GM21786 (cell line): ENCODE data around the gene KRR1.
A peak's percentile ranks its signal among the peaks of the same experiment; 100 is the strongest.
"Not testable (repeated sequence)": the region's sequence is repeated elsewhere in the genome, so short reads cannot be mapped to it uniquely, and the experiment has no call there.

Experiments
- ATAC-seq: cut with Tn5 transposase; IDR thresholded peaks from one replicate; pipeline ENCODE4 v1.9.1; 2021; ENCODE audit not compliant: unreplicated experiment

Gene KRR1

GRCh38 chr12:75526655-75527511, 15.5 kb upstream of the KRR1 start:
- ATAC-seq, result peak; percentile 97

- ATAC-seq, result no peak
Measured at GRCh38 chr12:75525263-75525662, 13.9 kb upstream of the KRR1 start.

- ATAC-seq, result not testable (repeated sequence)
Measured at GRCh38 chr12:75522124-75522523, 10.7 kb upstream of the KRR1 start.

- ATAC-seq, result not testable (repeated sequence)
Measured at GRCh38 chr12:75521224-75521623, 9.8 kb upstream of the KRR1 start.

- no peak for ATAC-seq
Measured at GRCh38 chr12:75509621-75510020, 1.8 kb downstream of the KRR1 start.

GRCh38 chr12:75508159-75508558, 3.2 kb downstream of the KRR1 start:
- ATAC-seq, result no peak

- no peak for ATAC-seq
Measured at GRCh38 chr12:75507086-75507485, 4.3 kb downstream of the KRR1 start.

GRCh38 chr12:75505706-75506312, 5.6 kb downstream of the KRR1 start:
- no peak for ATAC-seq

GRCh38 chr12:75503866-75504265, 7.5 kb downstream of the KRR1 start:
- no peak for ATAC-seq

- ATAC-seq, result no peak
Measured at GRCh38 chr12:75503459-75503858, 8.0 kb downstream of the KRR1 start.

- no peak for ATAC-seq
Measured at GRCh38 chr12:75491169-75491568, 20.2 kb downstream of the KRR1 start.

- ATAC-seq, result peak; percentile 69
Measured at GRCh38 chr12:75489613-75490210, 21.7 kb downstream of the KRR1 start.

- no peak for ATAC-seq
Measured at GRCh38 chr12:75489187-75489586, 22.2 kb downstream of the KRR1 start.

- no peak for ATAC-seq
Measured at GRCh38 chr12:75488553-75488952, 22.9 kb downstream of the KRR1 start.

GRCh38 chr12:75487308-75487707, 24.1 kb downstream of the KRR1 start:
- no peak for ATAC-seq

GRCh38 chr12:75484450-75484849, 27.0 kb downstream of the KRR1 start:
- not testable (repeated sequence) for ATAC-seq

GRCh38 chr12:75483431-75483830, 28.0 kb downstream of the KRR1 start:
- ATAC-seq, result no peak

GRCh38 chr12:75482646-75483045, 28.8 kb downstream of the KRR1 start:
- ATAC-seq, result no peak

- ATAC-seq, result no peak
Measured at GRCh38 chr12:75481774-75482173, 29.6 kb downstream of the KRR1 start.

- peak; percentile 10 for ATAC-seq
Measured at GRCh38 chr12:75481013-75481705, 30.2 kb downstream of the KRR1 start.

- ATAC-seq, result peak; percentile 87
Measured at GRCh38 chr12:75480469-75480949, 30.9 kb downstream of the KRR1 start, which contains the start of gene GLIPR1. Gene GLIPR1, plus strand, starts transcription at chr12:75480755. Its CDS starts 126 bp downstream, at chr12:75480881.
